ENCODE measurements around the gene JAML. TPM values are rescaled to one million over a fixed set of nuclear protein-coding genes. Genes with fewer than 3 reads are reported as not detected.

The JAML gene
- total RNA-seq, 2 donors from 2014 or later, result 4.9 to 6.7 TPM

- intact Hi-C loops (cut with DNase I, micrococcal nuclease), result no loop called here
- no peak for DNase-seq
- ATAC-seq, result no peak
Observed at GRCh38 chr11:118157186-118157895, 67.5 kb downstream of the JAML start.

- ATAC-seq, result peak; percentile 48
- no peak for DNase-seq
- intact Hi-C loops (cut with DNase I, micrococcal nuclease), result no loop called here
Observed at GRCh38 chr11:118156531-118157185, 68.2 kb downstream of the JAML start.

GRCh38 chr11:118155776-118156530, 68.9 kb downstream of the JAML start:
- ATAC-seq (no peak), DNase-seq (no peak)
- intact Hi-C loops (cut with DNase I, micrococcal nuclease), result no loop called here

- no peak for ATAC-seq
Observed at GRCh38 chr11:118154641-118155040, 70.2 kb downstream of the JAML start.

GRCh38 chr11:118153976-118154375, 70.8 kb downstream of the JAML start:
- DNase-seq (no peak), ATAC-seq (no peak)
- intact Hi-C loops (cut with DNase I, micrococcal nuclease), result no loop called here

More at GRCh38 chr11:118154641-118155040, 70.2 kb downstream of the JAML start:
- no peak for DNase-seq
- intact Hi-C loops (cut with DNase I, micrococcal nuclease), result no loop called here

- DNase-seq (no peak), ATAC-seq (no peak)
- intact Hi-C loops (cut with DNase I, micrococcal nuclease), result no loop called here
Observed at GRCh38 chr11:118153516-118153915, 71.3 kb downstream of the JAML start.

- DNase-seq, result peak; percentile 56 to 60
- intact Hi-C loops (cut with DNase I, micrococcal nuclease), result no loop called here
- ATAC-seq, result peak; percentile 84
Observed at GRCh38 chr11:118152552-118153471, 72.0 kb downstream of the JAML start, which contains the start of gene SCN4B. Gene SCN4B, minus strand, starts transcription at chr11:118152823. Its CDS starts 150 bp downstream, at chr11:118152673.

GRCh38 chr11:118152020-118152551, 72.7 kb downstream of the JAML start:
- no peak for ATAC-seq
- intact Hi-C loops (cut with DNase I, micrococcal nuclease), result no loop called here

GRCh38 chr11:118151431-118151830, 73.4 kb downstream of the JAML start:
- intact Hi-C loops (cut with DNase I, micrococcal nuclease), result no loop called here
- DNase-seq (no peak), ATAC-seq (no peak)

More at GRCh38 chr11:118152020-118152551, 72.7 kb downstream of the JAML start:
- no peak for DNase-seq

- ATAC-seq, result no peak
- no peak for DNase-seq
- intact Hi-C loops (cut with DNase I, micrococcal nuclease), result no loop called here
Observed at GRCh38 chr11:118149493-118149892, 75.3 kb downstream of the JAML start.

GRCh38 chr11:118148856-118149255, 76.0 kb downstream of the JAML start:
- no peak for DNase-seq
- intact Hi-C loops (cut with DNase I, micrococcal nuclease), result no loop called here
- ATAC-seq, result no peak

- intact Hi-C loops (cut with DNase I, micrococcal nuclease), result no loop called here
- ATAC-seq (no peak), DNase-seq (no peak)
Observed at GRCh38 chr11:118148240-118148639, 76.6 kb downstream of the JAML start.

GRCh38 chr11:118147502-118147901, 77.3 kb downstream of the JAML start:
- DNase-seq (no peak), ATAC-seq (no peak)
- intact Hi-C loops (cut with DNase I, micrococcal nuclease), result no loop called here

- ATAC-seq (no peak), DNase-seq (no peak)
- intact Hi-C loops (cut with DNase I, micrococcal nuclease), result no loop called here
Observed at GRCh38 chr11:118146554-118146953, 78.3 kb downstream of the JAML start.

GRCh38 chr11:118145285-118146227, 79.3 kb downstream of the JAML start:
- ATAC-seq, result peak; percentile 98
- intact Hi-C loops (cut with DNase I, micrococcal nuclease), result no loop called here
- DNase-seq, result peak; percentile 92 to 94

- DNase-seq (no peak), ATAC-seq (no peak)
- intact Hi-C loops (cut with DNase I, micrococcal nuclease), result no loop called here
Observed at GRCh38 chr11:118144301-118145268, 80.2 kb downstream of the JAML start.

Data from left colon (tissue), 2 donors.